Endothelial cell of umbilical vein (primary cell): ENCODE data around the gene KIR2DL1. TPM values are rescaled to one million over a fixed set of nuclear protein-coding genes. Genes with fewer than 3 reads are reported as not detected.
"Not testable (repeated sequence)": the region's sequence is repeated elsewhere in the genome, so short reads cannot be mapped to it uniquely, and the experiment has no call there.

Source experiments
- BruUV-seq: library from RNA; stranded (reverse); fragments of 400-500 nt; replicated peaks from 2 replicates; lab custom pipeline; 2021; lab: Mats Ljungman, UMichigan
- CTCF ChIA-PET: fragments of 300-600, 350-600 bp; sonication (Branson Sonifier 250); formaldehyde crosslinking; loops from one replicate; lab custom pipeline; 2021; ENCODE audit warnings: antibody characterized with exemption, inconsistent platforms; lab: Charles Lee
- POLR2A ChIA-PET: fragments of 300-600, 350-600 bp; sonication (Branson Sonifier 250); formaldehyde crosslinking; loops from one replicate; lab custom pipeline; 2021; ENCODE audit warnings: antibody characterized with exemption, inconsistent platforms; lab: Charles Lee
- DNase-seq: peaks from one replicate; pipeline ENCODE4 v3.0.0-alpha.2; 2011; ENCODE audit warnings: low read depth, low spot score
- FAIRE-seq: peaks from 2 replicates; lab custom pipeline; 2011; peaks lifted over from hg19 to GRCh38; lab: Jason Lieb, UNC
- H2AFZ ChIP-seq: 2 replicates; pipeline ENCODE4 v1.6.0; 2012; ENCODE audit warnings: low read depth, low read length, control low read depth, inconsistent platforms
- H3K27ac ChIP-seq: 2 replicates; pipeline ENCODE4 v1.5.1; 2011; ENCODE audit warnings: low read depth, mild to moderate bottlenecking, control low read depth, low read length, moderate library complexity; ENCODE audit not compliant: insufficient read depth
- H3K27me3 ChIP-seq, 2 experiments: 2 replicates each; pipeline versions ENCODE4 v1.6.0 to v1.6.1; 2011; ENCODE audit warnings: low read length in 2 of 2, mixed read lengths in 1 of 2; ENCODE audit not compliant: control insufficient read depth in 2 of 2, insufficient read depth in 2 of 2
- H3K36me3 ChIP-seq, 2 experiments: 2 replicates in 1 of 2; 3 replicates in 1 of 2; pipeline ENCODE4 v1.5.1; 2011; ENCODE audit warnings: low read length in 2 of 2, mild to moderate bottlenecking in 1 of 2, moderate library complexity in 1 of 2; ENCODE audit not compliant: control insufficient read depth in 2 of 2, insufficient read depth in 2 of 2; ENCODE audit errors: extremely low read depth in 1 of 2
- H3K4me1 ChIP-seq: 3 replicates; pipeline ENCODE4 v1.5.1; 2011; ENCODE audit warnings: mild to moderate bottlenecking, low read length; ENCODE audit not compliant: control insufficient read depth, insufficient read depth; ENCODE audit errors: extremely low read depth
- H3K4me2 ChIP-seq: 2 replicates; pipeline ENCODE4 v1.6.1; 2011; ENCODE audit warnings: low read length, control low read depth, mixed read lengths; ENCODE audit not compliant: insufficient read depth
- H3K4me3 ChIP-seq, 3 experiments: fragments of 200-600 bp in 1 of 3; sonication (generic), shearing (Covaris generic) in 1 of 3; replicated peaks in 1 of 3; 2 replicates each; pipeline ENCODE4 v1.5.1; 2011 to 2016; ENCODE audit warnings: control low read depth in 3 of 3, low read length in 3 of 3, mild to moderate bottlenecking in 2 of 3, inconsistent platforms in 1 of 3, low read depth in 1 of 3, moderate library complexity in 1 of 3; ENCODE audit not compliant: insufficient read depth in 1 of 3
- H3K79me2 ChIP-seq: 2 replicates; pipeline ENCODE4 v1.6.0; 2012; ENCODE audit warnings: low read length, inconsistent platforms; ENCODE audit not compliant: control insufficient read depth, insufficient read depth
- H3K9ac ChIP-seq: replicated peaks from 2 replicates; pipeline ENCODE3; 2011; ENCODE audit warnings: low read length, control low read depth; ENCODE audit not compliant: insufficient read depth; ENCODE audit errors: extremely low read depth
- H3K9me1 ChIP-seq: replicated peaks from 3 replicates; pipeline ENCODE4 v1.6.0; 2011; ENCODE audit warnings: mild to moderate bottlenecking, low read length; ENCODE audit not compliant: control insufficient read depth, insufficient read depth; ENCODE audit errors: extremely low read depth
- H3K9me3 ChIP-seq: replicated peaks from 2 replicates; pipeline ENCODE4 v1.5.1; 2012; ENCODE audit warnings: low read length, inconsistent platforms; ENCODE audit not compliant: control insufficient read depth, insufficient read depth
- H4K20me1 ChIP-seq: replicated peaks from 2 replicates; pipeline ENCODE3; 2011; ENCODE audit warnings: mild to moderate bottlenecking, low read length; ENCODE audit not compliant: control insufficient read depth, insufficient read depth; ENCODE audit errors: extremely low read depth
- dilution Hi-C: fragments of 300-500 bp; cut with MboI; formaldehyde crosslinking; loops from one replicate; pipeline ENCODE4 v1.15.0; 2019; ENCODE audit warnings: low sequenced_read_pairs; ENCODE audit not compliant: extremely low pct_ligation_motif_present
- intact Hi-C: fragments of 100-400 bp; cut with micrococcal nuclease; formaldehyde crosslinking; loops from one replicate; pipeline ENCODE4 v1.10.0; 2022
- polyA plus RNA-seq, 4 experiments: library from polyadenylated mRNA; depleted of rRNA in 3 of 4; stranded (reverse) in 3 of 4; unstranded in 1 of 4; fragments of >200 nt; gene quantifications; 2 replicates each; pipeline versions ENCODE4 v1.2.1 to v1.2.3, GENCODE V29; 2011 to 2012; ENCODE audit warnings: missing spikeins in 1 of 4
- total RNA-seq: library from RNA; stranded (reverse); gene quantifications from 2 replicates; pipeline ENCODE4 v1.2.3, GENCODE V29; 2021

Gene KIR2DL1
- total and polyA plus RNA-seq, 2 donors (not counting 3 experiments of a cell fraction or from before 2014, with no cell fraction given): not detected

- H4K20me1 ChIP-seq, FAIRE-seq, H3K27me3 ChIP-seq, H3K27ac ChIP-seq, H3K79me2 ChIP-seq, POLR2A ChIA-PET, intact Hi-C loops, BruUV-seq, H3K9me3 ChIP-seq, H3K4me2 ChIP-seq, H2AFZ ChIP-seq, dilution Hi-C loops, H3K9ac ChIP-seq, DNase-seq, H3K9me1 ChIP-seq, CTCF ChIA-PET, H3K4me3 ChIP-seq, H3K4me1 ChIP-seq, H3K36me3 ChIP-seq: not testable (repeated sequence)
Measured at GRCh38 chr19:54744080-54744479, 25.5 kb upstream of the KIR2DL1 start.

- H4K20me1 ChIP-seq, H3K9me3 ChIP-seq, H3K4me1 ChIP-seq, H3K27me3 ChIP-seq, H3K36me3 ChIP-seq, H3K27ac ChIP-seq, H3K4me2 ChIP-seq, H2AFZ ChIP-seq, CTCF ChIA-PET, FAIRE-seq, DNase-seq, intact Hi-C loops, H3K9me1 ChIP-seq, H3K79me2 ChIP-seq, POLR2A ChIA-PET, BruUV-seq, H3K4me3 ChIP-seq, H3K9ac ChIP-seq, dilution Hi-C loops: not testable (repeated sequence)
Measured at GRCh38 chr19:54747614-54748322, 21.8 kb upstream of the KIR2DL1 start.

DNA sequence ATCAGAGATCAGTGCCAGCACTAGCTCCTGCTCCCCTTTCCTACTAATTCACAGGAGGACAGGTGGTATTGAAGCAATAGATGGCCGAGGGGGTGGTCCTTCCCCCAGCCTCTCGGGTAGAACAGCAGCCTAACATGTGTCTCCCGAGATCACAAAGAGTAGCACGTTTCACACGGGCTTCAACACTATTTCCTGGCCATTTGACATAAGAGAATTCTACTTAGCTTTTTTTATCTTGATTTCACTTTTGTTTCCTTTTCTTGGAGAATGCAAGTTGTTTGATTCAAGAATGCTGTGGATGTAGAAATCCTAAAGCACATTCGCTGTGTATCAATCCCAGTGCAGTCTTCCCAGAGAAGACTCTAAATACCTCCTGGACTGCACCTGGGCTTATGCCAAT, 19.3 kb upstream of the KIR2DL1 start:
- H3K9me1 ChIP-seq, H2AFZ ChIP-seq, H3K4me1 ChIP-seq, H3K79me2 ChIP-seq, intact Hi-C loops, dilution Hi-C loops, H3K4me2 ChIP-seq, H3K27ac ChIP-seq, H3K27me3 ChIP-seq, DNase-seq, BruUV-seq, H3K9ac ChIP-seq, H3K36me3 ChIP-seq, H4K20me1 ChIP-seq, CTCF ChIA-PET, H3K4me3 ChIP-seq, POLR2A ChIA-PET, H3K9me3 ChIP-seq, FAIRE-seq: not testable (repeated sequence)

DNA sequence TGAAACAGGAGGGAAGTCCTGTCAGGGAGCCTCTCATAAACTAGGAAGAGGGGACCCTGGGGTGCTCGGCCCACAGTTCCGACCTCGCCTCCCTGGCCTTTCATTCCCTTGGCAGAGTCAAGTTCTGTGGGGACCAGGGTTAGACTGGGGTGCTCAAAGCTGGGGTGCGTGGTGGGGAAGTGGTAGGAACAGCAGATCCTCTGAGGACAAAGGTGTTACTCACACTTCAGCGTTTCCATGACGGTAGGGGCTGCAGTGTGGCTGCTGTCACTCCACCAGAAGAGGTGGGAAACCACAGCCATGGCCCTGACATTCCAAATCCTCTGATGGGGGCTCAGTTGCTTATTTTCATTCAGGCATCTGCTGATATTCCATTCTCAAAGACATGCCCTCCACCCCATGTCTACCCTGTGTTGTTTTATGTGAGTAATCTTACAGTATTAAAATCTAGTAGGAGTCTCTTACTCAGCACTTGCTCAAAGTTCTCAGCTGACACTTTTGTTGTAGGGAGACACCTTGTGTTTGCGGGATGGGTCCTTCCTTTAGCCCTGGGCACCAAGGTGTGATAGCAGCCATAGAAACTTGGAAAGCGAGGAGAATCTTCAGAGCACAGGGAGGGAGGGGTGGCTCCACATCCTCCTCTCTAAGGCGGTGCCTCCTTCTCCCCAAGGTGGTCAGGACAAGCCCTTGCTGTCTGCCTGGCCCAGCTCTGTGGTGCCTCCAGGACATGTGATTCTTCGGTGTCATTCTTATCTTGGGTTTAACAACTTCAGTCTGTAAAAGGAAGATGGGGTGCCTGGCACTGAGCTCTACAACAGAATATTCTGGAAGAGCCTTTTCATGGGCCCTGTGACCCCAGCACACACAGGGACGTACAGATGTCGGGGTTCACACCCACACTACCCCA, 13.1 kb upstream of the KIR2DL1 start:
- H3K4me2 ChIP-seq, H3K4me1 ChIP-seq, POLR2A ChIA-PET, FAIRE-seq, H3K27ac ChIP-seq, H3K27me3 ChIP-seq, H3K4me3 ChIP-seq, H3K9me3 ChIP-seq, H3K79me2 ChIP-seq, CTCF ChIA-PET, BruUV-seq, H4K20me1 ChIP-seq, H3K9me1 ChIP-seq, dilution Hi-C loops, H2AFZ ChIP-seq, H3K9ac ChIP-seq, intact Hi-C loops, H3K36me3 ChIP-seq, DNase-seq: not testable (repeated sequence)
